Measurements from ENCODE around the gene SNN. TPM values are rescaled to one million over a fixed set of nuclear protein-coding genes. Genes with fewer than 3 reads are reported as not detected.

Gene SNN
- total RNA-seq, 2 experiments from 2014 or later: 8.2 to 9.5 TPM

DNA sequence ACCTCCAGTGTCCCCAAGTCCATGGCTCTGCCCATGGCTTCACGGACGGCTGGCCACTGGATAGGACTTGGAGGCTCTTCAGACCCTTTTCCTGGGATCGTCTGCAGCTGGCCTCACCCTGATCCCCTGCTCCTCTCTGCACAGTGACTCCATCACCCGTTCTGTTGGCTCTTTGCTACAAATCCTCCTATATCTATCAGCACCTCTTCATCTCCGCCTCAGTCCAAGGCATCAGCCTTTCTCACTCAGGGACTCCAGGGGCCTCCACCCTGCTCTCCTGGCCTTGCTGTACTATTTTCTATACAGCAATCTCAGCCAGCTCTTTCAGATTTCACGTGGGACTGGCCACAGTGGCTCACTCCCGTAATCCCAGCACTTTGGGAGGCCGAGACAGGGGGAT, 10.7 kb upstream of the SNN start:
- Mint-ChIP-seq H3K9me3 (no peaks in the 10 kb centered on the region), H3K4me1 (ENCODE audit: low read depth) (peaks cover 6% of the 10 kb centered on the region), H3K27ac (no peak overlapping the region), H3K36me3 (ENCODE audit: low read depth) (no peaks in the 10 kb centered on the region), H3K4me3 (no peak overlapping the region), H3K27me3 (no peaks in the 10 kb centered on the region)
- CTCF ChIA-PET: interaction anchor here (1.4 kb wide), 1 partner anchor 57 kb away, joined by 3 read pairs; no protein-coding TSS in a partner anchor
- no peak for TF ChIP-seq CTCF (IDR thresholded peaks at IDR 0.05)
- POLR2A ChIA-PET: no interaction called here
- ATAC-seq (no peak), DNase-seq (no peak)
- intact Hi-C loops (cut with micrococcal nuclease): no loop called here

GRCh38 chr16:11658896-11659708, 9.2 kb upstream of the SNN start:
- Mint-ChIP-seq H3K4me1 (ENCODE audit: low read depth) (peaks cover 12% of the 10 kb centered on the region), H3K4me3 (no peak overlapping the region), H3K36me3 (ENCODE audit: low read depth) (no peaks in the 10 kb centered on the region), H3K27me3 (no peaks in the 10 kb centered on the region), H3K9me3 (no peaks in the 10 kb centered on the region), H3K27ac (no peak overlapping the region)
- intact Hi-C loops (cut with micrococcal nuclease): no loop called here
- no peak for TF ChIP-seq CTCF (IDR thresholded peaks at IDR 0.05)
- no peak for ATAC-seq
- POLR2A ChIA-PET: interaction anchor here (1.0 to 1.6 kb wide), 3 partner anchors 11 to 154 kb away, joined by 3 to 4 read pairs (median 4); no protein-coding TSS in a partner anchor
- no peak for DNase-seq
- CTCF ChIA-PET: interaction anchor here (1.4 to 2.7 kb wide), 7 partner anchors 17 to 263 kb away, joined by 3 to 12 read pairs (median 4); partner anchors contain the start of gene ZC3H7A

DNA sequence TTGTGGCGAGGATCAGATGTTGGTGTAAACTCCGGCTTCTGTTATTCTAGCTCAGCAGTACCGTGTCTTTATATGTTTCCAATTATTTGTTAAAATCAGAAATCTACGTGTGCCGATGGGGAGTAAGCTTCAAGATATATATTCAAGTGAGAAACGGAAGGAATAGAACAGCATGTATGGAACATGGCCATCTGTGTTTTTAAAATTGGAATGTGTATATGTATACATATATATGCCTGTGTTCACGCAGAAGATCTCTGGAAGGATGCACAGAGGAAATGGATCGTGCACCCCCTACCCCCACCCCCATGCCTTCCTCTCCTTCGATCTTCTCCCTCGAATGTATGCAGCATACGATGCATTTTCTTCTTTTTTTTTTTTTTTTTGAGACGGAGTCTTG, 7.7 kb upstream of the SNN start:
- H3K27ac Mint-ChIP-seq: no peak overlapping the region
- no peaks in the 10 kb centered on the region for H3K9me3 Mint-ChIP-seq
- ChIA-PET CTCF (interaction anchor here (1.4 to 2.7 kb wide), 6 partner anchors 18 to 265 kb away, joined by 4 to 12 read pairs (median 4); partner anchors contain the start of gene ZC3H7A), POLR2A (interaction anchor here (1.3 to 1.6 kb wide), 2 partner anchors 10 to 17 kb away, joined by 4 read pairs; no protein-coding TSS in a partner anchor)
- peaks cover 20% of the 10 kb centered on the region for H3K4me1 Mint-ChIP-seq (ENCODE audit: low read depth)
- ATAC-seq: no peak
- no peak overlapping the region for H3K4me3 Mint-ChIP-seq
- TF ChIP-seq CTCF (IDR thresholded peaks at IDR 0.05): no peak
- no peak for DNase-seq
- intact Hi-C loops (cut with micrococcal nuclease): no loop called here
- H3K27me3 Mint-ChIP-seq: no peaks in the 10 kb centered on the region
- H3K36me3 Mint-ChIP-seq (ENCODE audit: low read depth): no peaks in the 10 kb centered on the region

- ChIA-PET POLR2A (no interaction called here), CTCF (interaction anchor here (0.9 kb wide), 1 partner anchor 131 kb away, joined by 3 read pairs; no protein-coding TSS in a partner anchor)
- intact Hi-C loops (cut with micrococcal nuclease): no loop called here
- Mint-ChIP-seq H3K4me1 (ENCODE audit: low read depth) (peaks cover 34% of the 10 kb centered on the region), H3K27ac (peak overlapping the region; percentile 10), H3K9me3 (no peaks in the 10 kb centered on the region), H3K4me3 (no peak overlapping the region), H3K27me3 (no peaks in the 10 kb centered on the region), H3K36me3 (ENCODE audit: low read depth) (no peaks in the 10 kb centered on the region)
- no peak for ATAC-seq
- TF ChIP-seq CTCF (IDR thresholded peaks at IDR 0.05): no peak
- DNase-seq: no peak
These were observed 5.7 kb upstream of the SNN start for GRCh38 chr16:11662582-11662981.

- peak; percentile 63 for DNase-seq
- TF ChIP-seq CTCF (IDR thresholded peaks at IDR 0.05): no peak
- Mint-ChIP-seq H3K27ac (peak overlapping the region; percentile 85), H3K4me1 (ENCODE audit: low read depth) (peaks cover 45% of the 10 kb centered on the region), H3K4me3 (peak overlapping the region; percentile 58), H3K27me3 (no peaks in the 10 kb centered on the region), H3K9me3 (no peaks in the 10 kb centered on the region), H3K36me3 (ENCODE audit: low read depth) (no peaks in the 10 kb centered on the region)
- intact Hi-C loops (cut with micrococcal nuclease): no loop called here
- peak; percentile 3 for ATAC-seq
- CTCF ChIA-PET: interaction anchor here (1.1 to 2.4 kb wide), 6 partner anchors 23 to 259 kb away, joined by 3 to 11 read pairs (median 4); partner anchors contain the start of gene ZC3H7A
- POLR2A ChIA-PET: interaction anchor here (0.6 to 1.4 kb wide), 2 partner anchors 11 to 79 kb away, joined by 3 read pairs; no protein-coding TSS in a partner anchor
These were observed 3.2 kb upstream of the SNN start for GRCh38 chr16:11665071-11665491.
